ENCODE data around the gene ZSCAN20. TPM values are rescaled to one million over a fixed set of nuclear protein-coding genes. Genes with fewer than 3 reads are reported as not detected.

The ZSCAN20 gene
- total RNA-seq, 1 donor from 2014 or later = 6.9 TPM

GRCh38 chr1:33512226-33513011, 40.0 kb downstream of the ZSCAN20 start:
- no peak for FAIRE-seq

DNA sequence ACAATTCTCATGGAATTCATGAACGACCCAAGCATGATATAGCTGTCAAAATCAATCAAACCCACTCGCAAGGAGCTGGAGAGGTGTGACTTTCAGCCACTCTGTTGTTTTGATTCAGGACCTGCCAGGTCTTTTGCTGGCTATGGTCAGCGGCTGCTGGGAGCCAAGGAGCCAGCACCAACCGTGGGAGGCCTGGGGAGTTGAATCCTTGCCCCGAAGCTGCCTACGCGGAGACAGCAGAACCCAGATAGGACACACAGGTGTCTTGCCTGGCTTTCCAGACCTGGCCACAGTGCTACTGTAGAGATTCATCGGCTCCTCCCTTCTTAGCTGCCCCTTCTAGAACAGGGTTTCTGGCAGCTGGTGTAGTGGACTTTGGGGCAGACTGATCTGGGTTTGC, 42.7 kb downstream of the ZSCAN20 start:
- no peak overlapping the region for H3K4me3 Mint-ChIP-seq (ENCODE audit: unreplicated experiment)
- Histone ChIP-seq H3K9me3 (ENCODE audit: insufficient read depth, low read depth, low read length) (no peaks in the 10 kb centered on the region), H3K79me2 (ENCODE audit: insufficient read depth, low read length) (no peaks in the 10 kb centered on the region), H3K27me3 (ENCODE audit: insufficient read depth, low read length) (no peaks in the 10 kb centered on the region), H3K4me1 (ENCODE audit: insufficient read depth, low read length) (no peaks in the 10 kb centered on the region), H3K4me2 (ENCODE audit: low read length) (no peak overlapping the region), H3K9ac (ENCODE audit: low read length) (no peak overlapping the region), H3K36me3 (ENCODE audit: insufficient read depth, low read length) (peaks cover 3% of the 10 kb centered on the region), H3K4me3 (ENCODE audit: insufficient read depth, low read depth, low read length) (no peak overlapping the region), H2AFZ (ENCODE audit: low read depth, low read length) (no peak overlapping the region), H4K20me1 (ENCODE audit: insufficient read depth, low read length) (no peaks in the 10 kb centered on the region), H3K27ac (ENCODE audit: low read depth, low read length) (no peak overlapping the region)
- DNase-seq (ENCODE audit: low read depth) = no peak
- no peak for TF ChIP-seq EZH2 (IDR thresholded peaks at IDR 0.05; ENCODE audit: insufficient read depth, low read length)
- TF ChIP-seq, protein P1, sequence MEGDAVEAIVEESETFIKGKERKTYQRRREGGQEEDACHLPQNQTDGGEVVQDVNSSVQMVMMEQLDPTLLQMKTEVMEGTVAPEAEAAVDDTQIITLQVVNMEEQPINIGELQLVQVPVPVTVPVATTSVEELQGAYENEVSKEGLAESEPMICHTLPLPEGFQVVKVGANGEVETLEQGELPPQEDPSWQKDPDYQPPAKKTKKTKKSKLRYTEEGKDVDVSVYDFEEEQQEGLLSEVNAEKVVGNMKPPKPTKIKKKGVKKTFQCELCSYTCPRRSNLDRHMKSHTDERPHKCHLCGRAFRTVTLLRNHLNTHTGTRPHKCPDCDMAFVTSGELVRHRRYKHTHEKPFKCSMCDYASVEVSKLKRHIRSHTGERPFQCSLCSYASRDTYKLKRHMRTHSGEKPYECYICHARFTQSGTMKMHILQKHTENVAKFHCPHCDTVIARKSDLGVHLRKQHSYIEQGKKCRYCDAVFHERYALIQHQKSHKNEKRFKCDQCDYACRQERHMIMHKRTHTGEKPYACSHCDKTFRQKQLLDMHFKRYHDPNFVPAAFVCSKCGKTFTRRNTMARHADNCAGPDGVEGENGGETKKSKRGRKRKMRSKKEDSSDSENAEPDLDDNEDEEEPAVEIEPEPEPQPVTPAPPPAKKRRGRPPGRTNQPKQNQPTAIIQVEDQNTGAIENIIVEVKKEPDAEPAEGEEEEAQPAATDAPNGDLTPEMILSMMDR (IDR thresholded peaks at IDR 0.05; ENCODE audit: insufficient read depth, low read depth, low read length) = no peak
- H3K27me3 Mint-ChIP-seq (ENCODE audit: low read depth, unreplicated experiment) = peaks cover 5% of the 10 kb centered on the region
- H3K9me3 Mint-ChIP-seq (ENCODE audit: unreplicated experiment) = peaks cover 2% of the 10 kb centered on the region
- H3K4me1 Mint-ChIP-seq (ENCODE audit: low read depth, unreplicated experiment) = no peaks in the 10 kb centered on the region
- H3K36me3 Mint-ChIP-seq (ENCODE audit: low read depth, unreplicated experiment) = peaks cover 8% of the 10 kb centered on the region
- FAIRE-seq = no peak
- H3K27ac Mint-ChIP-seq (ENCODE audit: unreplicated experiment) = no peak overlapping the region

More at GRCh38 chr1:33512226-33513011, 40.0 kb downstream of the ZSCAN20 start:
- no peak overlapping the region for H3K27ac ChIP-seq (ENCODE audit: low read depth, low read length)
- TF ChIP-seq EZH2 (IDR thresholded peaks at IDR 0.05; ENCODE audit: insufficient read depth, low read length) = no peak
- H3K79me2 ChIP-seq (ENCODE audit: insufficient read depth, low read length) = no peaks in the 10 kb centered on the region
- no peaks in the 10 kb centered on the region for H3K27me3 ChIP-seq (ENCODE audit: insufficient read depth, low read length)
- peaks cover 8% of the 10 kb centered on the region for H3K36me3 Mint-ChIP-seq (ENCODE audit: low read depth, unreplicated experiment)
- no peaks in the 10 kb centered on the region for H3K4me1 ChIP-seq (ENCODE audit: insufficient read depth, low read length)
- H3K4me2 ChIP-seq (ENCODE audit: low read length) = no peak overlapping the region
- peaks cover 1% of the 10 kb centered on the region for H3K36me3 ChIP-seq (ENCODE audit: insufficient read depth, low read length)
- H4K20me1 ChIP-seq (ENCODE audit: insufficient read depth, low read length) = no peaks in the 10 kb centered on the region
- H3K4me3 ChIP-seq (ENCODE audit: insufficient read depth, low read depth, low read length) = no peak overlapping the region
- no peak overlapping the region for H3K4me3 Mint-ChIP-seq (ENCODE audit: unreplicated experiment)
- no peaks in the 10 kb centered on the region for H3K9me3 ChIP-seq (ENCODE audit: insufficient read depth, low read depth, low read length)
- H3K27me3 Mint-ChIP-seq (ENCODE audit: low read depth, unreplicated experiment) = peaks cover 5% of the 10 kb centered on the region
- H3K9me3 Mint-ChIP-seq (ENCODE audit: unreplicated experiment) = peaks cover 2% of the 10 kb centered on the region
- H2AFZ ChIP-seq (ENCODE audit: low read depth, low read length) = no peak overlapping the region
- no peak overlapping the region for H3K9ac ChIP-seq (ENCODE audit: low read length)
- H3K27ac Mint-ChIP-seq (ENCODE audit: unreplicated experiment) = no peak overlapping the region
- DNase-seq (ENCODE audit: low read depth) = no peak
- H3K4me1 Mint-ChIP-seq (ENCODE audit: low read depth, unreplicated experiment) = no peaks in the 10 kb centered on the region

- H3K36me3 ChIP-seq (ENCODE audit: insufficient read depth, low read length) = peaks cover 3% of the 10 kb centered on the region
- Mint-ChIP-seq H3K27ac (ENCODE audit: unreplicated experiment) (no peak overlapping the region), H3K9me3 (ENCODE audit: unreplicated experiment) (peaks cover 2% of the 10 kb centered on the region), H3K36me3 (ENCODE audit: low read depth, unreplicated experiment) (peaks cover 8% of the 10 kb centered on the region), H3K27me3 (ENCODE audit: low read depth, unreplicated experiment) (peaks cover 5% of the 10 kb centered on the region), H3K4me1 (ENCODE audit: low read depth, unreplicated experiment) (no peaks in the 10 kb centered on the region), H3K4me3 (ENCODE audit: unreplicated experiment) (no peak overlapping the region)
- H2AFZ ChIP-seq (ENCODE audit: low read depth, low read length) = no peak overlapping the region
- TF ChIP-seq, protein P1 (IDR thresholded peaks at IDR 0.05; ENCODE audit: insufficient read depth, low read depth, low read length) = no peak
- no peak for TF ChIP-seq EZH2 (IDR thresholded peaks at IDR 0.05; ENCODE audit: insufficient read depth, low read length)
- H3K9me3 ChIP-seq (ENCODE audit: insufficient read depth, low read depth, low read length) = no peaks in the 10 kb centered on the region
- H3K27ac ChIP-seq (ENCODE audit: low read depth, low read length) = no peak overlapping the region
- FAIRE-seq = no peak
- no peaks in the 10 kb centered on the region for H3K4me1 ChIP-seq (ENCODE audit: insufficient read depth, low read length)
- H3K4me3 ChIP-seq (ENCODE audit: insufficient read depth, low read depth, low read length) = no peak overlapping the region
- H3K4me2 ChIP-seq (ENCODE audit: low read length) = no peak overlapping the region
- DNase-seq (ENCODE audit: low read depth) = no peak
- no peaks in the 10 kb centered on the region for H3K79me2 ChIP-seq (ENCODE audit: insufficient read depth, low read length)
- H4K20me1 ChIP-seq (ENCODE audit: insufficient read depth, low read length) = no peaks in the 10 kb centered on the region
- H3K27me3 ChIP-seq (ENCODE audit: insufficient read depth, low read length) = no peaks in the 10 kb centered on the region
- no peak overlapping the region for H3K9ac ChIP-seq (ENCODE audit: low read length)
Measured at GRCh38 chr1:33515607-33516006, 43.2 kb downstream of the ZSCAN20 start.

Data from astrocyte (in vitro differentiated cells and primary cell).